ENCODE measurements around the gene FOLR1. TPM values are rescaled to one million over a fixed set of nuclear protein-coding genes. Genes with fewer than 3 reads are reported as not detected.
A peak's percentile ranks its signal among the peaks of the same experiment; 100 is the strongest.
"Not testable (repeated sequence)": the region's sequence is repeated elsewhere in the genome, so short reads cannot be mapped to it uniquely, and the experiment has no call there.

FOLR1 gene
- total RNA-seq, 1 donor from 2014 or later: not detected

DNA sequence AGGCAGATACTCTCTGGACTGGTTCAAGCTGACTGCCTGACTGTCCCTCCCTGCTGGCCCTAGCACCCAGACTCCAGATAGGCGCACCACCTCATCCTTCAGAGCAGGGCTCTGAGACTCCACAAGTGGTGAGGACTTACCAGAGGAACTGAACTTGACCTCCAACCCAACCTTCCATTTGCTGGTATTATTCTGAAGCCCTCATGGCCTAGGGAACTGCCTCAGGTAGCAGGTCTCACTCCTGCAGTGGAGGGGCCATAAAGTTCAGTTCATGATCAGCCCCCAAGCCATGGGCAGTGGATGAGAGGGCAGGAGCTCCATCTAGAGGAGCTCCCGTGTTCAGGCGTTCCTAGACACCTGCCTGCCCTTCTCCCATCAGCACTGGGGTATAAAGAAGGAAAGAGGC, 10.4 kb upstream of the FOLR1 start:
- DNase-seq (ENCODE audit: low read depth in 2 of 2): peak; percentile 4 to 10

DNA sequence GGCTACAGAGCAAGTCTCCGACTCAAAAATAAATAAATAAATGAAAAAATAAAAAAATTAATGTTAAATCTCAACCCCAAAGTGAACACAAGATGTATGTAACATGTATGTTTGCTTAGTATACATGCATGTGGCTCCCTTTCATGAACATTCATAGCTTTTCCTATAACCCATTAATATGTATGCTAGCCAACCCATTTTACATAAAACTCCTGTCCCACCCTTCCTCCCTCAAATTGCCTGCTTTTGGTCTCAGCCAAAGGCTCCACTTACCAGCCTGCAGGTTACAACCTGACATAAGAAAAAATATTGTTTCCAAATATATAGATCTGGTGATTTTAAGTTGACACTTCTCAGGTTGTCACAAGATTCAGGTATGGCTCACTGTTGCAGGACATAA, 3.7 kb upstream of the FOLR1 start:
- no peak for DNase-seq (ENCODE audit: low read depth in 2 of 2)

DNA sequence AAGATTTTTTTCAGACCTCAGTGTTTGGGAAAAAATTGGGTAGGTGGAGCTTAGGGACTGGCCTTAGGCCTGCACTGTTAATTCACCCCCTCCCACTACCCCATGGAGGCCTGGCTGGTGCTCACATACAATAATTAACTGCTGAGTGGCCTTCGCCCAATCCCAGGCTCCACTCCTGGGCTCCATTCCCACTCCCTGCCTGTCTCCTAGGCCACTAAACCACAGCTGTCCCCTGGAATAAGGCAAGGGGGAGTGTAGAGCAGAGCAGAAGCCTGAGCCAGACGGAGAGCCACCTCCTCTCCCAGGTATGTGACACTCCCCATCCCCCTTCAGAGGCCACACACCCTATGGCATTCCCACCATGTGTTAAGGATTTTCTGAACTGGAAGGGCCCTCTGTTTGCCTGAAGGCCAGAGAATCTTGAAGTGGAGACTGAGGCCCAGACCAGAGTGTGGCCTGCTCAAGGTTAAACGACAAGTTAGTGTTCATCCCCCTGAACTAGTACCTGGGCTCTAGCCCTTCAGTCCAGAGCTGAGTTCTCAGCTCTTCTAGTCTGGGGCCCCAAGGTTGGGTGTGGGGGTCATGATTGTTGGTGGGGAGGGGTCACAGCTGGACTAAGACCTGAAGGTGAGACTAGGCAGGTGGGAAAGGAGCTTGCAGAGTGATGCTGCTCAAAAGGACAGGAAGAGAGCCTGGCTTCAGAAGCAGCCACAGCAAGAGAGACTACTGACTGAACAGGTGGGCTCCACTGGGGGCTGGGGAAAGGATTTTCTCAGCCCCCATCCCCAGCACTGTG, 2.3 kb upstream of the FOLR1 start:
- DNase-seq (ENCODE audit: low read depth in 2 of 2): no peak

DNA sequence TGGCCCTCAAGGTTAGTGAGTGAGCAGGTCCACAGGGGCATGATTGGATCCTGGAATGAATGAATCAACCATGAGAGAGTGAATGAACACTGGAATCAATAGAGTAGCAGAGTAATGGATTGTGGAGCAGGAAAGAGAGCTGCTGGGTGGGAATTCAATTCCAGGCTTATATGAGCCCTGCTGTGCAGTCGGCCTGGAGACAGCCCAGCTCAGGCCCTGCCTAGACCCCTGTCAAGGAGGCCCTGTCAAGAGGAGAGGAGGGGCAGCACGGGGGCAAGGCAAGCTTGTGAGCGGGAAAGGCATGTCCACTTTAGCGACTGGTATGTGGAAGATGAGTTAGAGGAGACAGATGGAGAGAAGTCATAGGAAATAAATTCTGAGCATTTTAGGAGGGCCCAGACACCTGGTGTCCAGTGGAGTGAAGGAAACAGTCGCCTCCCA, 1.3 kb upstream of the FOLR1 start:
- DNase-seq (ENCODE audit: low read depth in 2 of 2): no peak

DNA sequence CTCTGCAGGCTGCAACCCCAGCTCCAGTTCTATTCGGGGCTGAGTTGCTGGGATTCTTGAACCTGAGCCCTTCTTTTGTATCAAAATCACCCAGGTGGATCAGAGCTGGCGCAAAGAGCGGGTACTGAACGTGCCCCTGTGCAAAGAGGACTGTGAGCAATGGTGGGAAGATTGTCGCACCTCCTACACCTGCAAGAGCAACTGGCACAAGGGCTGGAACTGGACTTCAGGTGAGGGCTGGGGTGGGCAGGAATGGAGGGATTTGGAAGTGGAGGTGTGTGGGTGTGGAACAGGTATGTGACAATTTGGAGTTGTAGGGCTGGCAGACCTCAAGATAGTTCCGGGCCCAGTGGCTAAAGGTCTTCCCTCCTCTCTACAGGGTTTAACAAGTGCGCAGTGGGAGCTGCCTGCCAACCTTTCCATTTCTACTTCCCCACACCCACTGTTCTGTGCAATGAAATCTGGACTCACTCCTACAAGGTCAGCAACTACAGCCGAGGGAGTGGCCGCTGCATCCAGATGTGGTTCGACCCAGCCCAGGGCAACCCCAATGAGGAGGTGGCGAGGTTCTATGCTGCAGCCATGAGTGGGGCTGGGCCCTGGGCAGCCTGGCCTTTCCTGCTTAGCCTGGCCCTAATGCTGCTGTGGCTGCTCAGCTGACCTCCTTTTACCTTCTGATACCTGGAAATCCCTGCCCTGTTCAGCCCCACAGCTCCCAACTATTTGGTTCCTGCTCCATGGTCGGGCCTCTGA, 3.8 kb downstream of the FOLR1 start:
- no peak for DNase-seq (ENCODE audit: low read depth in 2 of 2)

- DNase-seq (ENCODE audit: low read depth in 2 of 2): not testable (repeated sequence)
Measured at GRCh38 chr11:72201445-72201844, 9.5 kb downstream of the FOLR1 start.

GRCh38 chr11:72202571-72202970, 10.6 kb downstream of the FOLR1 start:
- DNase-seq (ENCODE audit: low read depth in 2 of 2): no peak

DNA sequence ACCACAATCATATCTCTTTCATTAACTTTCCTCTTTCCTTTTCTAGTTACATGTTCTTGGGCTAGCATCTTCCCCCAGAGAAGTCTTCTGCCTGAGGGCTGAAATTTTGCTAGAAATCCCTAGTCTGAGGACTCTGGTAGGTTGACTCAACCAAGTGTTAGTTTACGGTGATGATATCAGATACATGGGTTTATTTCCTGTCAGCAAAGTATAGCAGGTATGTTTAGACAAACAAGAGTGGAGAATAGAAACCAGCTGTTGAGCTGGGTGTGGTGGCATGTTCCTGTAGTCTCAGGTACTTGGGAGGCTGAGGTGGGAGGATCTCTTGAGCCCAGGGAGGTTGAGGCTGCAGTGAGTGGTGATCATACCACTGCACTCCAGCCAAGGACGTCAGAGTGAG, 11.2 kb downstream of the FOLR1 start:
- no peak for DNase-seq (ENCODE audit: low read depth in 2 of 2)

- peak in 1 of 2 donors; percentile 46 for DNase-seq (ENCODE audit: low read depth in 2 of 2)
Measured at GRCh38 chr11:72204886-72205285, 12.9 kb downstream of the FOLR1 start.

DNA sequence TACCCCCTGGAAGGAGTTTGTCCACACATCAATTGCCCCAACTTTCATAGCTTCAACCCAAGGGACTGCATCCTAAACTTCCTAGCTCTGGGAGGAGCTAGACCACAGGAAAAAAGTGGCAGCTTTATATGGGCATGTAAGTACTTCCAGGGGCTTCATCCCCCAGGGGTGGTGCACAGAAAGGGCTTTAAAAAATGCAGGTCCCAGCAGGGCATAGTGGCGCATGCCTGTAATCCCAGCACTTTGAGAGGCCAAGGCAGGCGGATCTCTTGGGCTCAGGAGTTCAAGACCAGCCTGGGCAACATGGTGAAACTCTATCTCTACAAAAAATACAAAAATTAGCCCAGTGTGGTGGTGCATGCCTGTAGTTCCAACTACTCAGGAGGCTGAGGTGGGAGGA, 14.9 kb downstream of the FOLR1 start:
- DNase-seq (ENCODE audit: low read depth in 2 of 2): not testable (repeated sequence)

DNA sequence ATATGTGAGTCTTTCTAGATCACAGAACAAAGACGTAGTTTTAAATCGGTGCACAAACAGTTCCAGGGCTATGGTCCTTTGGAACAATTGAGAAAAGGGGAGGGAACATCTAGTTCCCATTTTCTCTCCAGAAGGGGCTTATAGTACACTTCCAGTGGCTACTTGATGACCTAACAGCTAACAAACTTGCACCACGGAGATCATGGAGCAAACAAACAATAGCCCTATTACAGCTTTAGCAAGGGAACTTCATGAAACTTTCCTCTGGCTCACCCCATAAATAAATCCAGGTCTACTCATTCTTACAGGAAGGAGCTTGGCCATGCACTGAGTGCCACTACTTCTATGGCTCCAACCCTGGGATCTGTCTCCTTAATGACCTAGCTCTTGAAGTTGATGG, 16.3 kb downstream of the FOLR1 start:
- DNase-seq (ENCODE audit: low read depth in 2 of 2): no peak

- no peak for DNase-seq (ENCODE audit: low read depth in 2 of 2)
Measured at GRCh38 chr11:72209101-72209500, 17.2 kb downstream of the FOLR1 start.

DNA sequence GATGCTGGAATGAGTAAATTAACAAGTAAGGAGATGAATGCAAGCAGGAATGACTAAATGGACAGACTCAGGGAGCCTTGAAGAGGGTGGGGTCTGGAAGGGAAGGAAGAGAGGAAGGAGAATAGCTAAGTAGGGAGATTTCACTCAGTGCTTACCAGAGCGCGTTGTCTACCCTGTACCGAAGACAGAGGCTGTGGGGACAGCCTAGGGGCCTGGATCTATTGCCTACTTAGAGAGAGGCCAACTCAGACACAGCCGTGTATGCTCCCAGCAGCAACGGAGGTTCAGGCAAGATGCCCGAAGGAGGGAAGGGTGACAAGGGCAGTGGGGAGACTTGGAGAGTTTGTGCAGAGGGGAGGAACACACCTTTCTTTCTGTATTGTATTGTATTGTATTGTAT, 24.7 kb downstream of the FOLR1 start, which contains the start of gene FOLR2:
FOLR2 (plus strand) TSS at position 157 of the 400 bp plus-strand sequence. CDS start 1,791 bp downstream, outside the sequence.
- no peak for DNase-seq (ENCODE audit: low read depth in 2 of 2)

- no peak for DNase-seq (ENCODE audit: low read depth in 2 of 2)
Measured at GRCh38 chr11:72217841-72218240, 25.9 kb downstream of the FOLR1 start.

DNA sequence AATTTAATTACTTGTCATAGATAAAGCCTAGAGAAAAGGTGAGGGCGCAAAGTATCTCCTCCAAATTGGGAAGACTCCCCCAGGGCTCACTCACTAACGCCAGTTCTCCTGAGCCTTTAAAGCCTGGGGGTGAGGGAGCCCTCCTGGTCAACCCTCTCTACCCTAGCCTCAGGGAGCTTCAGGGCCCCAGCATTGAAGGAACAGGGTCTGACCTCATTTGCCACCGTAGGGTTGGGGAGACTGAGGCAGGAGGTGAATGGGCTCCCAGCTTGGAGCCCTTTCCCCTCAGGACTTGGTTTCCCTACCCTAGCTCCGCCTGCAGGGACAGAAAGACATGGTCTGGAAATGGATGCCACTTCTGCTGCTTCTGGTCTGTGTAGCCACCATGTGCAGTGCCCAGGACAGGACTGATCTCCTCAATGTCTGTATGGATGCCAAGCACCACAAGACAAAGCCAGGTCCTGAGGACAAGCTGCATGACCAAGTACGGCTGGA, 26.4 kb downstream of the FOLR1 start:
- DNase-seq (ENCODE audit: low read depth in 2 of 2): no peak

- DNase-seq (ENCODE audit: low read depth in 2 of 2): no peak
Measured at GRCh38 chr11:72220696-72221363, 28.9 kb downstream of the FOLR1 start.

GRCh38 chr11:72221386-72222075, 29.6 kb downstream of the FOLR1 start:
- no peak for DNase-seq (ENCODE audit: low read depth in 2 of 2)

DNA sequence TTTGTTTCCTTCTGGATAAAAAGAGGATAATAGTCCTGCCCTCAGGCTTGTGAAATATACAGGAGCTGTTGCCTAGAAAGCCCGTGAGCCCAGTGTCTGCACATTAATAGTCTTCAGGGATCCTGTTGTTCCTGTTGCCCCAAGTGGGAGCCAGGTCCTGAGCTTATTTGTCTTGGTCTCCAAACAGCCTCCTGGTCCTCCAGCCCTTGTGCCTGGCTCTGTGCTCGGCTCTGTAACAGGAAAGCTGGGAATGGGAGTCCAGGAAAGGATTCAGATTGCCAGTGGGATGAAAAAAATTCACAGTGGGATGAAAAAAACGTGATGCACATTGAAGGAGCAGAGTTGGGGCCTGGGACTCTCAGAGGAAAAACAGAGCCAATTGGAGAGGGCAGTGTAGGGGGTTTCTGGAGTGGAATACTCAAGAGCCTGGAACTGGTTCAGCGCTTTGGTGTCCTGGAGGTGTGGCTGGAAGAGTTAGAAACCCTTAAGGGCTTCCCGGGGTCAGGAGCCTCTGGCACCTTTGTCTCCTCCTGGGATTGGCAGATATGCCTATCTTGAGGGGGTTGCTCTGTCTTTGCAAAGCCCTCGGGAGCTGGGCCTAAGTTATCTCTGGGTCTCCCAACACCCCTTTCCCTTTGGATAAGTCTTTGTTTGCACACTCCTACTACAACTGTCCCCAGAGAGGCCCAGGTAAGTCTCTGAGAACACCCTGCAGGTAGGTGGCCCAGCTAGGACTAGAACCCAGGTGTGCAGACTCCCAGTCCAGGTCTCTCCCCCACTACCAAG, 30.4 kb downstream of the FOLR1 start:
- DNase-seq (ENCODE audit: low read depth in 2 of 2): no peak

DNA sequence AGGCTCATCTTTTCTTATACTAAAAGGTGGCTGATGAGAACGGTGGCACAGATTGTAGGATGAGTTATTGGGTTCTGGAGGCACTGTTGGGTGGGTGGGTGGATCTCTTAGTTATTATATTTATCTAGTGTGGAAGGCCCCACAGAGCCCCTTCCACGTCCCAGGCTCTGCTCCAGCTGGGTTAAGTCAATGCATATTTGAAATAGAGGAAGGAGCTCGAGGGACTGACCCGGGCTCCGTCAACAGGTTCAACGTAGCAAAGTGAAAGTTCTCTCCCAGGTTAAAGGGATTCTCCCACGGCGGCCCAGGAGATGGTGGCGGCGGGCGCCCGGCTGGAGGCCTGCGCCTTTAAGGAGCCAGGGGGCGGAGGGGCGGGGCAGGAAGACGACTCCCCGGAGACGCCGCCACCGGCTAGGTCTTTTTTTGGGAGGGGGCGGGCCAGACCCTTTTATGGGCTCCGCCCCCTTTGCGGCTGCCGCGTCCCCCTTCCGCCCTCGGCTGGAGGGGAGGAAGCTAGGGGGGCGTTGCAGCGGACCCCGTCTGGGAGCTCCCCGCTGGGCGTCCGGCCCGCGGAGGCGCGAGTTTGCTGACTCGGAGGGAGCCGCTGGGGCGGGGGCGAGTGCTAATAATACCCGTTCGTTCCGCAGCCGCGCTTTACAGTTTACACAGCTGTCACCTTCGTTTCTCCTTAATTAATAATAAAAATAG, 31.1 kb downstream of the FOLR1 start:
- DNase-seq (ENCODE audit: low read depth in 2 of 2): peak; percentile 73 to 87

Measured in lung microvascular endothelial cell (primary cell).